T follicular helper cell (primary cell): Measurements from ENCODE around the gene CACNA2D3.

Experiments
- DNase-seq: peaks from one replicate; pipeline ENCODE4 v3.0.0-alpha.2; 2020; ENCODE audit warnings: low read depth

The CACNA2D3 gene

GRCh38 chr3:55009372-55009771, 887.0 kb downstream of the CACNA2D3 start:
- DNase-seq: no peak

- no peak for DNase-seq
Measured at GRCh38 chr3:55012091-55012490, 889.7 kb downstream of the CACNA2D3 start.

GRCh38 chr3:55013145-55013925, 891.0 kb downstream of the CACNA2D3 start:
- no peak for DNase-seq

GRCh38 chr3:55014081-55014480, 891.7 kb downstream of the CACNA2D3 start:
- DNase-seq: no peak

- no peak for DNase-seq
Measured at GRCh38 chr3:55014906-55015305, 892.6 kb downstream of the CACNA2D3 start.

- no peak for DNase-seq
Measured at GRCh38 chr3:55017876-55018275, 895.5 kb downstream of the CACNA2D3 start.

- DNase-seq: no peak
Measured at GRCh38 chr3:55030938-55031337, 908.6 kb downstream of the CACNA2D3 start.

GRCh38 chr3:55036883-55037577, 914.7 kb downstream of the CACNA2D3 start:
- DNase-seq: no peak

- no peak for DNase-seq
Measured at GRCh38 chr3:55042591-55042990, 920.2 kb downstream of the CACNA2D3 start.

GRCh38 chr3:55044486-55044885, 922.1 kb downstream of the CACNA2D3 start:
- no peak for DNase-seq

- DNase-seq: no peak
Measured at GRCh38 chr3:55059027-55059629, 936.8 kb downstream of the CACNA2D3 start.

GRCh38 chr3:55060896-55061719, 938.8 kb downstream of the CACNA2D3 start:
- DNase-seq: no peak

- no peak for DNase-seq
Measured at GRCh38 chr3:55061720-55062034, 939.3 kb downstream of the CACNA2D3 start.

GRCh38 chr3:55064164-55064563, 941.8 kb downstream of the CACNA2D3 start:
- no peak for DNase-seq

GRCh38 chr3:55065331-55065730, 943.0 kb downstream of the CACNA2D3 start:
- DNase-seq: no peak

GRCh38 chr3:55066551-55067047, 944.2 kb downstream of the CACNA2D3 start:
- no peak for DNase-seq

- DNase-seq: no peak
Measured at GRCh38 chr3:55069950-55070349, 947.6 kb downstream of the CACNA2D3 start.

GRCh38 chr3:55074796-55075195, 952.4 kb downstream of the CACNA2D3 start:
- no peak for DNase-seq

- DNase-seq: no peak
Measured at GRCh38 chr3:55075846-55076245, 953.5 kb downstream of the CACNA2D3 start.

- no peak for DNase-seq
Measured at GRCh38 chr3:55077726-55078125, 955.4 kb downstream of the CACNA2D3 start.

- no peak for DNase-seq
Measured at GRCh38 chr3:55078876-55079275, 956.5 kb downstream of the CACNA2D3 start.

- DNase-seq: no peak
Measured at GRCh38 chr3:55085231-55085630, 962.9 kb downstream of the CACNA2D3 start.
